HepG2 (cell line): ENCODE measurements around the gene SLC22A23. TPM values are rescaled to one million over a fixed set of nuclear protein-coding genes. Genes with fewer than 3 reads are reported as not detected.

Experiments used
- CREM ChIP-seq, 2 experiments: sonication (generic) in 1 of 2; formaldehyde crosslinking in 1 of 2; IDR thresholded peaks; 2 replicates each; pipeline versions ENCODE4 v1.4.0 to v1.6.1; 2016 to 2020; ENCODE audit warnings: antibody characterized with exemption in 1 of 2, mild to moderate bottlenecking in 1 of 2, missing genetic modification reagents in 1 of 2
- CSRNP2 ChIP-seq: sonication (generic); formaldehyde crosslinking; conservative IDR thresholded peaks from 2 replicates; pipeline ENCODE4 v1.8.0; 2022; ENCODE audit warnings: low read depth, missing genetic modification reagents
- DR1 ChIP-seq: sonication (generic); formaldehyde crosslinking; IDR thresholded peaks from 2 replicates; pipeline ENCODE4 v1.8.0; 2021; ENCODE audit warnings: mild to moderate bottlenecking, missing genetic modification reagents, inconsistent platforms
- GATA4 ChIP-seq: sonication (generic); IDR thresholded peaks from 2 replicates; pipeline ENCODE4 v1.6.1; 2016; ENCODE audit warnings: antibody characterized with exemption, low read depth, borderline replicate concordance
- MED8 ChIP-seq: sonication (generic); formaldehyde crosslinking; IDR thresholded peaks from 2 replicates; pipeline ENCODE4 v1.8.1; 2023; ENCODE audit warnings: mild to moderate bottlenecking, missing genetic modification reagents; ENCODE audit not compliant: insufficient replicate concordance
- NPAS2 ChIP-seq: sonication (generic); formaldehyde crosslinking; IDR thresholded peaks from 2 replicates; pipeline ENCODE4 v1.8.0; 2022; ENCODE audit warnings: mild to moderate bottlenecking, missing genetic modification reagents, borderline replicate concordance
- NR2C2 ChIP-seq: sonication (generic); formaldehyde crosslinking; IDR thresholded peaks from 2 replicates; pipeline ENCODE4 v1.4.0; 2020; ENCODE audit warnings: missing genetic modification reagents, mild to moderate bottlenecking, moderate library complexity, borderline replicate concordance
- NR2F2 ChIP-seq: IDR thresholded peaks from 2 replicates; pipeline ENCODE4 v1.6.1; 2012; ENCODE audit warnings: low read depth, inconsistent platforms, borderline replicate concordance
- RXRB ChIP-seq: IDR thresholded peaks from 2 replicates; pipeline ENCODE4 v1.6.1; 2016; ENCODE audit warnings: borderline replicate concordance, missing genetic modification reagents, missing compliant biosample characterization
- SNRNP70 ChIP-seq: fragments of 200-400 bp; formaldehyde crosslinking; IDR thresholded peaks from 2 replicates; pipeline ENCODE4 v1.6.1; 2017; ENCODE audit warnings: mild to moderate bottlenecking, low read depth, low read length, moderate library complexity
- SSRP1 ChIP-seq: IDR thresholded peaks from 2 replicates; pipeline ENCODE4 v1.6.1; 2016; ENCODE audit warnings: control low read depth
- STAT6 ChIP-seq: sonication (generic); formaldehyde crosslinking; IDR thresholded peaks from 2 replicates; pipeline ENCODE4 v1.4.0; 2020; ENCODE audit warnings: missing genetic modification reagents, mild to moderate bottlenecking, borderline replicate concordance
- THYN1 ChIP-seq: sonication (generic); formaldehyde crosslinking; IDR thresholded peaks from 2 replicates; pipeline ENCODE4 v1.8.1; 2023; ENCODE audit warnings: low read depth, mild to moderate bottlenecking, moderate library complexity, missing genetic modification reagents, borderline replicate concordance
- XBP1 ChIP-seq: sonication (generic); formaldehyde crosslinking; IDR thresholded peaks from 2 replicates; pipeline ENCODE4 v1.5.0; 2020; ENCODE audit warnings: missing genetic modification reagents
- YEATS4 ChIP-seq: sonication (generic); formaldehyde crosslinking; IDR thresholded peaks from 2 replicates; pipeline ENCODE4 v1.4.0; 2020; ENCODE audit warnings: missing genetic modification reagents, borderline replicate concordance
- ZBTB42 ChIP-seq: sonication (generic); formaldehyde crosslinking; IDR thresholded peaks from 2 replicates; pipeline ENCODE4 v1.5.0; 2020; ENCODE audit warnings: mild to moderate bottlenecking, missing genetic modification reagents
- ZNF296 ChIP-seq: sonication (generic); formaldehyde crosslinking; conservative IDR thresholded peaks from 2 replicates; pipeline ENCODE4 v1.5.0; 2020; ENCODE audit warnings: mild to moderate bottlenecking, missing genetic modification reagents
- ZNF597 ChIP-seq: sonication (generic); formaldehyde crosslinking; IDR thresholded peaks from 2 replicates; pipeline ENCODE4 v1.5.0; 2020; ENCODE audit warnings: missing genetic modification reagents
- ZNF782 ChIP-seq: sonication (generic); formaldehyde crosslinking; IDR thresholded peaks from 2 replicates; pipeline ENCODE4 v1.4.0; 2020; ENCODE audit warnings: missing genetic modification reagents, mild to moderate bottlenecking, borderline replicate concordance
- ZUFSP ChIP-seq: sonication (generic); formaldehyde crosslinking; IDR thresholded peaks from 2 replicates; pipeline ENCODE4 v1.9.0; 2021; ENCODE audit warnings: missing genetic modification reagents, mild to moderate bottlenecking, borderline replicate concordance
- polyA plus RNA-seq, 8 experiments: library from polyadenylated mRNA; depleted of rRNA in 3 of 8; stranded (reverse) in 7 of 8; unstranded in 1 of 8; fragments of >200 nt; fragmentation: Illumina TruSeq in 4 of 8; extraction: Trizol in 4 of 8; gene quantifications; 2 replicates each; pipeline versions ENCODE4 v1.2.1 to v1.2.3, GENCODE V29; 2011 to 2016; ENCODE audit warnings: low read depth in 4 of 8, missing spikeins in 1 of 8, mixed read lengths in 1 of 8; ENCODE audit not compliant: insufficient read depth in 1 of 8
- total RNA-seq, 5 experiments: library from RNA; depleted of rRNA; stranded (reverse); fragments of >200 nt; fragmentation: Illumina TruSeq; extraction: Trizol; gene quantifications; 2 replicates each; pipeline ENCODE4 v1.2.3, GENCODE V29; 2016; ENCODE audit warnings: low read depth in 1 of 5

The SLC22A23 gene
- total and polyA plus RNA-seq, 2 of the 13 experiments (the other 11 are each of a cell fraction or from before 2014, with no cell fraction given): 11.8 to 17.5 TPM

GRCh38 chr6:3409699-3410384 is 47.0 kb downstream of the SLC22A23 start (continued):
- no peak for TF ChIP-seq ZUFSP (CRISPR knock-in tag)
- peak; percentile 94 for TF ChIP-seq CREM (IDR thresholded peaks at IDR 0.05)
- TF ChIP-seq CREM (CRISPR knock-in tag; IDR thresholded peaks at IDR 0.05): no peak
- peak; percentile 92 for TF ChIP-seq GATA4
- TF ChIP-seq ZNF296 (CRISPR knock-in tag): no peak; the same call in 1 of the 2 replicates
- no peak for TF ChIP-seq XBP1 (CRISPR knock-in tag)
- no peak for TF ChIP-seq ZNF597 (CRISPR knock-in tag)
- TF ChIP-seq MED8 (CRISPR knock-in tag): peak; percentile 98
- peak; percentile 87; the same call in 1 of the 2 replicates for TF ChIP-seq ZNF782
- no peak for TF ChIP-seq SNRNP70
- TF ChIP-seq ZBTB42 (CRISPR knock-in tag): peak; percentile 89; the same call in 1 of the 2 replicates
- TF ChIP-seq STAT6 (CRISPR knock-in tag): 0 out of 2 replicates have a peak, but pooled peaks have one; percentile 45
- TF ChIP-seq SSRP1: peak; percentile 81; the same call in 1 of the 2 replicates
- no peak for TF ChIP-seq THYN1 (CRISPR knock-in tag)
- no peak for TF ChIP-seq NPAS2 (CRISPR knock-in tag)
- no peak for TF ChIP-seq CSRNP2 (CRISPR knock-in tag)
- TF ChIP-seq NR2C2 (CRISPR knock-in tag): peak; percentile 76
- TF ChIP-seq NR2F2: peak; percentile 81; the same call in 1 of the 2 replicates
- TF ChIP-seq RXRB: peak; percentile 98
- TF ChIP-seq DR1 (CRISPR knock-in tag): peak; percentile 64; the same call in 1 of the 2 replicates
- TF ChIP-seq YEATS4 (CRISPR knock-in tag): peak; percentile 68; the same call in 1 of the 2 replicates
